IMR-90 (cell line): ENCODE data around the gene SLC4A5. TPM values are rescaled to one million over a fixed set of nuclear protein-coding genes. Genes with fewer than 3 reads are reported as not detected.

Source experiments
- ATAC-seq: fragments of 200-7000 bp; cut with Tn5 transposase; 2 replicates; pipeline ENCODE4 v1.9.1; 2020; ENCODE audit warnings: low read depth, mild to moderate bottlenecking, moderate library complexity
- BruUV-seq: library from RNA; stranded (reverse); fragments of 400-500 nt; replicated peaks from 2 replicates; lab custom pipeline; 2021; lab: Mats Ljungman, UMichigan
- CTCF ChIA-PET: fragments of 300-600 bp; formaldehyde crosslinking; extraction: SDS; loops from one replicate; lab custom pipeline; 2021; ENCODE audit warnings: antibody characterized with exemption; lab: Yijun Ruan, JAX
- POLR2A ChIA-PET: fragments of 300-600 bp; sonication (Branson Sonifier 250); formaldehyde crosslinking; loops from one replicate; lab custom pipeline; 2022; ENCODE audit warnings: antibody characterized with exemption; ENCODE audit not compliant: unreplicated experiment; lab: Charles Lee
- DNase-seq: peaks from one replicate; pipeline ENCODE4 v3.0.0; 2013
- H2AFZ ChIP-seq: replicated peaks from 2 replicates; pipeline ENCODE3; 2013; ENCODE audit warnings: low read length, mild to moderate bottlenecking; ENCODE audit not compliant: poor library complexity
- H2AK5ac ChIP-seq: 2 replicates; pipeline ENCODE4 v1.6.1; 2013; ENCODE audit warnings: low read depth, low read length, inconsistent platforms
- H2AK9ac ChIP-seq: replicated peaks from 2 replicates; pipeline ENCODE3; 2013; ENCODE audit warnings: mild to moderate bottlenecking, low read depth, low read length, moderate library complexity; ENCODE audit not compliant: poor library complexity
- H2BK120ac ChIP-seq: 2 replicates; pipeline ENCODE4 v1.6.1; 2013; ENCODE audit warnings: low read depth, low read length, inconsistent platforms
- H2BK15ac ChIP-seq: 3 replicates; pipeline ENCODE4 v1.6.1; 2013; ENCODE audit warnings: low read depth, low read length, inconsistent platforms
- H2BK20ac ChIP-seq: 2 replicates; pipeline ENCODE4 v1.6.1; 2013; ENCODE audit warnings: low read depth, mild to moderate bottlenecking, inconsistent platforms, low read length, moderate library complexity
- H2BK5ac ChIP-seq: 2 replicates; pipeline ENCODE4 v1.6.1; 2013; ENCODE audit warnings: mild to moderate bottlenecking, low read depth, low read length, inconsistent platforms; ENCODE audit not compliant: poor library complexity, severe bottlenecking
- H3K14ac ChIP-seq: replicated peaks from 2 replicates; pipeline ENCODE4 v1.6.1; 2013; ENCODE audit warnings: low read depth, low read length, inconsistent platforms
- H3K18ac ChIP-seq: 2 replicates; pipeline ENCODE4 v1.6.1; 2013; ENCODE audit warnings: low read depth, low read length, control low read depth
- H3K23ac ChIP-seq: 2 replicates; pipeline ENCODE4 v1.6.1; 2013; ENCODE audit warnings: low read depth, low read length, inconsistent platforms
- H3K27ac ChIP-seq: 2 replicates; pipeline ENCODE4 v1.5.1; 2013; ENCODE audit warnings: mild to moderate bottlenecking, control low read depth, low read length; ENCODE audit not compliant: insufficient read depth
- H3K27me3 ChIP-seq: 2 replicates; pipeline ENCODE4 v1.6.1; 2013; ENCODE audit warnings: low read length; ENCODE audit not compliant: control insufficient read depth, insufficient read depth
- H3K36me3 ChIP-seq: 2 replicates; pipeline ENCODE4 v1.6.1; 2013; ENCODE audit warnings: low read length, mixed read lengths; ENCODE audit not compliant: control insufficient read depth, insufficient read depth
- H3K4ac ChIP-seq: 2 replicates; pipeline ENCODE4 v1.6.1; 2013; ENCODE audit warnings: low read depth, low read length, inconsistent platforms
- H3K4me1 ChIP-seq: 2 replicates; pipeline ENCODE4 v1.6.1; 2013; ENCODE audit warnings: low read length, mixed read lengths; ENCODE audit not compliant: control insufficient read depth, insufficient read depth
- H3K4me2 ChIP-seq: 2 replicates; pipeline ENCODE4 v1.6.1; 2013; ENCODE audit warnings: low read depth, mild to moderate bottlenecking, control low read depth, low read length, moderate library complexity
- H3K4me3 ChIP-seq: 2 replicates; pipeline ENCODE4 v1.5.1; 2013; ENCODE audit warnings: low read depth, mild to moderate bottlenecking, control low read depth, low read length, moderate library complexity; ENCODE audit not compliant: insufficient read depth
- H3K56ac ChIP-seq: 2 replicates; pipeline ENCODE4 v1.6.1; 2013; ENCODE audit warnings: low read length, inconsistent platforms; ENCODE audit not compliant: insufficient read depth; ENCODE audit errors: extremely low read depth
- H3K79me1 ChIP-seq, 2 experiments: 2 replicates each; pipeline ENCODE4 v1.6.1; 2013; ENCODE audit warnings: low read length in 2 of 2, inconsistent platforms in 1 of 2, low read depth in 1 of 2
- H3K9ac ChIP-seq: 2 replicates; pipeline ENCODE4 v1.6.1; 2013; ENCODE audit warnings: low read depth, low read length, control low read depth
- H3K9me1 ChIP-seq: 2 replicates; pipeline ENCODE4 v1.6.1; 2013; ENCODE audit warnings: low read length, inconsistent platforms; ENCODE audit not compliant: insufficient read depth
- H3K9me3 ChIP-seq: 2 replicates; pipeline ENCODE4 v1.6.1; 2013; ENCODE audit warnings: low read length; ENCODE audit not compliant: control insufficient read depth, insufficient read depth
- H4K20me1 ChIP-seq: 2 replicates; pipeline ENCODE4 v1.6.1; 2013; ENCODE audit warnings: low read length, inconsistent platforms; ENCODE audit not compliant: insufficient read depth
- H4K5ac ChIP-seq: 2 replicates; pipeline ENCODE4 v1.6.1; 2013; ENCODE audit warnings: mild to moderate bottlenecking, low read depth, low read length, control low read depth
- H4K8ac ChIP-seq, 2 experiments: 2 replicates each; pipeline ENCODE4 v1.6.1; 2013; ENCODE audit warnings: low read depth in 2 of 2, low read length in 2 of 2, control low read depth in 1 of 2, inconsistent platforms in 1 of 2
- H4K91ac ChIP-seq: 2 replicates; pipeline ENCODE4 v1.6.1; 2013; ENCODE audit warnings: low read depth, low read length, inconsistent platforms; ENCODE audit not compliant: insufficient read depth
- BHLHE40 ChIP-seq: fragments of 150-350 bp; IDR thresholded peaks from 2 replicates; pipeline ENCODE4 v1.6.1; 2016; ENCODE audit warnings: mild to moderate bottlenecking, low read depth, low read length
- CEBPB ChIP-seq: IDR thresholded peaks from 2 replicates; pipeline ENCODE4 v1.6.1; 2012; ENCODE audit warnings: low read depth, low read length, improper control_type of control experiment
- CHD1 ChIP-seq: IDR thresholded peaks from 2 replicates; pipeline ENCODE4 v1.6.1; 2012; ENCODE audit warnings: low read depth, low read length, improper control_type of control experiment
- CTCF ChIP-seq: conservative IDR thresholded peaks from 2 replicates; pipeline ENCODE4 v1.5.1; 2012; ENCODE audit warnings: mild to moderate bottlenecking, low read depth, low read length, improper control_type of control experiment
- ELK1 ChIP-seq: fragments of 150-350 bp; IDR thresholded peaks from 2 replicates; pipeline ENCODE4 v1.6.1; 2016; ENCODE audit warnings: low read depth, mild to moderate bottlenecking, low read length, moderate library complexity, borderline replicate concordance
- FOS ChIP-seq: fragments of 150-350 bp; IDR thresholded peaks from 2 replicates; pipeline ENCODE4 v1.6.1; 2016; ENCODE audit warnings: low read depth, low read length
- MAFK ChIP-seq: IDR thresholded peaks from 2 replicates; pipeline ENCODE4 v1.6.1; 2012; ENCODE audit warnings: low read depth, low read length, improper control_type of control experiment
- MAZ ChIP-seq: IDR thresholded peaks from 2 replicates; pipeline ENCODE4 v1.6.1; 2012; ENCODE audit warnings: low read depth, mild to moderate bottlenecking, low read length, improper control_type of control experiment, moderate library complexity, borderline replicate concordance
- MXI1 ChIP-seq: IDR thresholded peaks from 2 replicates; pipeline ENCODE4 v1.6.1; 2012; ENCODE audit warnings: low read depth, mild to moderate bottlenecking, low read length, moderate library complexity, borderline replicate concordance
- NFE2L2 ChIP-seq: fragments of 150-350 bp; IDR thresholded peaks from 2 replicates; pipeline ENCODE4 v1.6.1; 2016; ENCODE audit warnings: low read depth, mild to moderate bottlenecking, low read length
- POLR2A ChIP-seq: IDR thresholded peaks from 2 replicates; pipeline ENCODE4 v1.6.1; 2012; ENCODE audit warnings: mild to moderate bottlenecking, low read depth, low read length
- RAD21 ChIP-seq: IDR thresholded peaks from 2 replicates; pipeline ENCODE4 v1.6.1; 2012; ENCODE audit warnings: low read length, improper control_type of control experiment
- RCOR1 ChIP-seq: IDR thresholded peaks from 2 replicates; pipeline ENCODE4 v1.6.1; 2012; ENCODE audit warnings: mild to moderate bottlenecking, low read length, improper control_type of control experiment; ENCODE audit not compliant: insufficient replicate concordance
- RFX5 ChIP-seq: IDR thresholded peaks from 2 replicates; pipeline ENCODE4 v1.8.0; 2012; ENCODE audit warnings: low read depth, mild to moderate bottlenecking, low read length, moderate library complexity
- SMC3 ChIP-seq: fragments of 150-350 bp; IDR thresholded peaks from 2 replicates; pipeline ENCODE4 v1.6.1; 2016; ENCODE audit warnings: low read depth, mild to moderate bottlenecking, antibody characterized with exemption, low read length, moderate library complexity
- USF2 ChIP-seq: fragments of 150-350 bp; IDR thresholded peaks from 2 replicates; pipeline ENCODE4 v1.6.1; 2017; ENCODE audit warnings: mild to moderate bottlenecking, antibody characterized with exemption, low read length, low read depth
- WGBS, 2 experiments: methylation state at CpG; one replicate each; pipeline versions ENCODE4 v1.1.5 to v1.1.7; 2013; ENCODE audit warnings: missing lambda C conversion rate in 2 of 2; ENCODE audit not compliant: insufficient read length in 1 of 2; ENCODE audit errors: extremely low coverage in 2 of 2; 5-methylcytosine and 5-hydroxymethylcytosine counted together
- dilution Hi-C: fragments of 300-500 bp; cut with HindIII; formaldehyde crosslinking; loops from one replicate; pipeline ENCODE4 v1.14.3; 2018; ENCODE audit warnings: low sequenced_read_pairs; ENCODE audit not compliant: unreplicated experiment
- in situ Hi-C: fragments of 300-500 bp; cut with MboI; formaldehyde crosslinking; loops from 3 replicates; pipeline ENCODE4 v1.14.3; 2019; ENCODE audit warnings: low sequenced_read_pairs, inconsistent platforms, mixed read lengths
- intact Hi-C: fragments of 100-400 bp; cut with micrococcal nuclease; formaldehyde crosslinking; loops from 2 replicates; pipeline ENCODE4 v1.10.0; 2022
- polyA plus RNA-seq, 3 experiments: library from polyadenylated mRNA; depleted of rRNA; stranded (reverse); fragments of >200 nt; gene quantifications; 2 replicates each; pipeline ENCODE4 v1.2.3, GENCODE V29; 2012; ENCODE audit warnings: low replicate concordance in 1 of 3
- total RNA-seq: library from RNA; depleted of rRNA; stranded (reverse); fragments of >200 nt; gene quantifications from 2 replicates; pipeline ENCODE4 v1.2.3, GENCODE V29; 2012

SLC4A5 gene
- total and polyA plus RNA-seq, 2 of the 4 experiments (the other 2 are of a cell fraction): 0.18 to 0.22 TPM

GRCh38 chr2:74327627-74328026 lies 15.6 kb downstream of the SLC4A5 start:
- no peaks in the 10 kb centered on the region for H3K79me1 ChIP-seq
- H3K56ac ChIP-seq: no peak overlapping the region
- peaks cover 4% of the 10 kb centered on the region; the same call in 1 of the 2 replicates for H3K9me1 ChIP-seq
- no peak overlapping the region for H3K9ac ChIP-seq
- H4K91ac ChIP-seq: no peak overlapping the region
- no peak overlapping the region for H2AK5ac ChIP-seq
- H4K5ac ChIP-seq: no peak overlapping the region
- H3K4me3 ChIP-seq: no peak overlapping the region
- no peaks in the 10 kb centered on the region for H3K4me1 ChIP-seq
- H3K4me2 ChIP-seq: no peak overlapping the region
- no peak overlapping the region for H3K23ac ChIP-seq
- no peak overlapping the region for H4K8ac ChIP-seq
- H2BK15ac ChIP-seq: no peak overlapping the region
- no peaks in the 10 kb centered on the region for H4K20me1 ChIP-seq
- intact Hi-C loops (no loop called here), in situ Hi-C loops (loop anchor here (25.0 kb wide), 1 partner anchor 515 kb away; no protein-coding TSS in a partner anchor), dilution Hi-C loops (no loop called here)
- ChIA-PET POLR2A (no interaction called here), CTCF (no interaction called here)
- H3K27ac ChIP-seq: no peak overlapping the region
- H2AFZ ChIP-seq: no peak overlapping the region
- DNase-seq: no peak
- H3K14ac ChIP-seq: no peak overlapping the region
- H3K4ac ChIP-seq: no peak overlapping the region
- no peak for TF ChIP-seq RAD21
- no peak for TF ChIP-seq POLR2A
- TF ChIP-seq CHD1: no peak
- TF ChIP-seq RFX5: no peak
- no peak for TF ChIP-seq FOS
- no peak for TF ChIP-seq NFE2L2
- no peak for TF ChIP-seq RCOR1
- TF ChIP-seq MXI1: no peak
- TF ChIP-seq CTCF: no peak
- no peak for TF ChIP-seq BHLHE40
- TF ChIP-seq USF2: no peak
- TF ChIP-seq SMC3: no peak
- TF ChIP-seq MAFK: no peak
- TF ChIP-seq CEBPB: no peak
- no peak for TF ChIP-seq MAZ
- no peak for TF ChIP-seq ELK1
- no peak overlapping the region for H3K18ac ChIP-seq
- H3K9me3 ChIP-seq: no peaks in the 10 kb centered on the region
- H2BK20ac ChIP-seq: no peak overlapping the region
- H2BK120ac ChIP-seq: no peak overlapping the region
- no TSS peak for BruUV-seq
- peaks cover 18% of the 10 kb centered on the region for H3K27me3 ChIP-seq
- H2AK9ac ChIP-seq: no peak overlapping the region
- no peak overlapping the region for H2BK5ac ChIP-seq
- WGBS, 2 experiments: no CpG with 5 or more reads among the region's 1 CpG
- no peak for ATAC-seq
- no peaks in the 10 kb centered on the region for H3K36me3 ChIP-seq
